ENCODE data around the gene STOX2.

The STOX2 gene

DNA sequence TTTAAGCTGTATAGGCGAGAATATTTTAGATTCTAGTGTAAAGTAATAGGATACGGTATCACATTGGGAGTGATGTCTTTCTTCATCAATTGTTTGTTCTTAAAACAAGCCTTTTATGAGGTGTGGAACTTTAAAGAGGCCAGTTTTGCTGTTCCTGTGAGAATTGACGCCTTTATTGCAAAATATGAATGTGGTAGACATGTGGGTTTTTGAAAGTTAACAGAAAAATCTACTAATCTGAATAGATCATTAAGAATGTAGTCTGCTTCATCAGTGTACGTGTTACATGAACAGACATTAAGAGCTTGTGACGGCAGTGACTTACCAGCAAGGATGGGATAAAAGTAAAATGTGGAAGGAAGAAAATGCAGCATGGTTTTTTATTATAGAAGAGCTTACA lies 63.8 kb downstream of the STOX2 start:
- TF ChIP-seq ZBTB7A (IDR thresholded peaks at IDR 0.05; ENCODE audit: low read depth) (no peak), CREB1 (IDR thresholded peaks at IDR 0.05; ENCODE audit: low read depth) (no peak), RAD21 (IDR thresholded peaks at IDR 0.05; ENCODE audit: low read depth) (no peak), FOXM1 (IDR thresholded peaks at IDR 0.05; ENCODE audit: borderline replicate concordance, low read depth) (no peak), TCF12 (IDR thresholded peaks at IDR 0.05; ENCODE audit: low read depth) (no peak), NFIC (IDR thresholded peaks at IDR 0.05) (no peak), EGR1 (IDR thresholded peaks at IDR 0.05) (no peak), TAF1 (IDR thresholded peaks at IDR 0.05; ENCODE audit: low read depth) (no peak), CEBPB (IDR thresholded peaks at IDR 0.05) (no peak), TEAD4 (IDR thresholded peaks at IDR 0.05) (no peak), EP300 (IDR thresholded peaks at IDR 0.05; ENCODE audit: borderline replicate concordance) (no peak), YY1 (IDR thresholded peaks at IDR 0.05; ENCODE audit: low read depth) (no peak)
- TF ChIP-seq, protein P1, sequence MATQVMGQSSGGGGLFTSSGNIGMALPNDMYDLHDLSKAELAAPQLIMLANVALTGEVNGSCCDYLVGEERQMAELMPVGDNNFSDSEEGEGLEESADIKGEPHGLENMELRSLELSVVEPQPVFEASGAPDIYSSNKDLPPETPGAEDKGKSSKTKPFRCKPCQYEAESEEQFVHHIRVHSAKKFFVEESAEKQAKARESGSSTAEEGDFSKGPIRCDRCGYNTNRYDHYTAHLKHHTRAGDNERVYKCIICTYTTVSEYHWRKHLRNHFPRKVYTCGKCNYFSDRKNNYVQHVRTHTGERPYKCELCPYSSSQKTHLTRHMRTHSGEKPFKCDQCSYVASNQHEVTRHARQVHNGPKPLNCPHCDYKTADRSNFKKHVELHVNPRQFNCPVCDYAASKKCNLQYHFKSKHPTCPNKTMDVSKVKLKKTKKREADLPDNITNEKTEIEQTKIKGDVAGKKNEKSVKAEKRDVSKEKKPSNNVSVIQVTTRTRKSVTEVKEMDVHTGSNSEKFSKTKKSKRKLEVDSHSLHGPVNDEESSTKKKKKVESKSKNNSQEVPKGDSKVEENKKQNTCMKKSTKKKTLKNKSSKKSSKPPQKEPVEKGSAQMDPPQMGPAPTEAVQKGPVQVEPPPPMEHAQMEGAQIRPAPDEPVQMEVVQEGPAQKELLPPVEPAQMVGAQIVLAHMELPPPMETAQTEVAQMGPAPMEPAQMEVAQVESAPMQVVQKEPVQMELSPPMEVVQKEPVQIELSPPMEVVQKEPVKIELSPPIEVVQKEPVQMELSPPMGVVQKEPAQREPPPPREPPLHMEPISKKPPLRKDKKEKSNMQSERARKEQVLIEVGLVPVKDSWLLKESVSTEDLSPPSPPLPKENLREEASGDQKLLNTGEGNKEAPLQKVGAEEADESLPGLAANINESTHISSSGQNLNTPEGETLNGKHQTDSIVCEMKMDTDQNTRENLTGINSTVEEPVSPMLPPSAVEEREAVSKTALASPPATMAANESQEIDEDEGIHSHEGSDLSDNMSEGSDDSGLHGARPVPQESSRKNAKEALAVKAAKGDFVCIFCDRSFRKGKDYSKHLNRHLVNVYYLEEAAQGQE (IDR thresholded peaks at IDR 0.05; ENCODE audit: low read depth), result no peak
- TF ChIP-seq, protein P2, sequence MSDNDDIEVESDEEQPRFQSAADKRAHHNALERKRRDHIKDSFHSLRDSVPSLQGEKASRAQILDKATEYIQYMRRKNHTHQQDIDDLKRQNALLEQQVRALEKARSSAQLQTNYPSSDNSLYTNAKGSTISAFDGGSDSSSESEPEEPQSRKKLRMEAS (IDR thresholded peaks at IDR 0.05), result no peak
- TF ChIP-seq, protein P3, sequence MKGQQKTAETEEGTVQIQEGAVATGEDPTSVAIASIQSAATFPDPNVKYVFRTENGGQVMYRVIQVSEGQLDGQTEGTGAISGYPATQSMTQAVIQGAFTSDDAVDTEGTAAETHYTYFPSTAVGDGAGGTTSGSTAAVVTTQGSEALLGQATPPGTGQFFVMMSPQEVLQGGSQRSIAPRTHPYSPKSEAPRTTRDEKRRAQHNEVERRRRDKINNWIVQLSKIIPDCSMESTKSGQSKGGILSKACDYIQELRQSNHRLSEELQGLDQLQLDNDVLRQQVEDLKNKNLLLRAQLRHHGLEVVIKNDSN (IDR thresholded peaks at IDR 0.05), result no peak

DNA sequence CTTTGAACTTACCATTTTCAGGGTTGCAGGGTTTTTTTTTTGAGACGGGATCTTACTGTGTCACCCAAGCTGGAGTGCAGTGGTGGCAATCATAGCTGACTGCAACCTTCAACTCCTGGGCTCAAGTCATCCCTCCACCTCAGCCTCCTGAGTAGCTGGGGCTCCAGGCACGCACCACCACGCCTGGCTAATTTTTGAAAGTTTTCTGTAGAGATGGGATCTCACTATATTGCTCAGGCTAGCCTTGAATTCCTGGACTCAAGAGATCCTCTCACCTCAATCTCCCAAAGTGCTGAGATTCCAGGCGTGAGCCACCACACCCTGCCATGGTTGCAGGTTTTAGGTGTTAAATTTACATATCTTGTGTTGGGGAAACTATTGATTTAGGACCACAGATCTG lies 64.5 kb downstream of the STOX2 start:
- TF ChIP-seq EP300 (IDR thresholded peaks at IDR 0.05; ENCODE audit: borderline replicate concordance) (no peak), TCF12 (IDR thresholded peaks at IDR 0.05; ENCODE audit: low read depth) (no peak), CREB1 (IDR thresholded peaks at IDR 0.05; ENCODE audit: low read depth) (no peak)

DNA sequence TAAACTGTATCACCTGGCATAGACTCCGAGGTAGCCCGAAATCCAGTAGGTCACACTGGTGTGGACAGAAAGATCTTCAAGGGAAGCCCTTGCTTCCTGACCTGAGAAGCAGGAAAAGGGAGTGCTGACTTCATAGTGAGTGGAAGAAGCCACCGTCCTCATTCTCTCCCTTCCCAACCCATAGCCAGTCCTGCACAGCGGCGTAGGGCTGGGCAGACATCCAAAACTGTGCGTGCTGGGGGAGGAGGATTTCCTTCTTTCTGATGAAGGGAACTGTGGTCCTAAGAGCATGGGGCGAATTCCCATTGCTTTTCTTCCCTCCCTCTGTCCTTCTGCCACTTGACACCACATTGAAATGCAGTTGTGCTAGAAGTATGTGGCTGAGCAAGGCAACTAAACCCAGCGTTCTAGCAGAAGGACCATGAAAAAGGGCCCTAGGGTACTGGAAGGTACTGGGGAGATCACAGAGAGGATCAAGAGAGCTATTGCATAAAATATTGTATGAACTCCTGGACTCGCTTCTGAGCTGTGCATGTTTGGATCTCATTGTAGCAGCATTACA lies 66.9 kb downstream of the STOX2 start:
- TF ChIP-seq CREB1 (IDR thresholded peaks at IDR 0.05; ENCODE audit: low read depth) (no peak), NFIC (IDR thresholded peaks at IDR 0.05) (peak; percentile 63)

DNA sequence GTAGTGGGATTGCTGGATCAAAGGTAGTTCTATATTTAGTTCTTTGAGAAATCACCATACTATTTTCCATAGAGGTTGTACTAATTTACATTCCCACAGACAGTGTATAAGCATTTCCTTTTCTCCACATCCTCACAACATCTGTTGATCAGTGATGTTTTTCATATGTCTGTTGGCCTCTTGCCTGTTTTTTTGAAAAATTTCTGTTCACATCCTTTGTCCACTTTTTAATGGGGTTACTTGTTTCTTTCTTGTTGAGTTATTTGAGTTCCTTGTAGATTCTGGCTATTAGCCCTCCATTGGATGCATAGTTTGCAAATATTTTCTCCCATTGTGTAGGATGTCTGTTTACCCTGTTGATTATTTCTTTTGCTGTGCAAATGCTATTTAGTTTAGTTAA lies 72.6 kb downstream of the STOX2 start:
- TF ChIP-seq CREB1 (IDR thresholded peaks at IDR 0.05; ENCODE audit: low read depth) (no peak), EP300 (IDR thresholded peaks at IDR 0.05; ENCODE audit: borderline replicate concordance) (no peak), FOXM1 (IDR thresholded peaks at IDR 0.05; ENCODE audit: borderline replicate concordance, low read depth) (no peak), CEBPB (IDR thresholded peaks at IDR 0.05) (no peak), NFIC (IDR thresholded peaks at IDR 0.05) (no peak), TEAD4 (IDR thresholded peaks at IDR 0.05) (no peak)

DNA sequence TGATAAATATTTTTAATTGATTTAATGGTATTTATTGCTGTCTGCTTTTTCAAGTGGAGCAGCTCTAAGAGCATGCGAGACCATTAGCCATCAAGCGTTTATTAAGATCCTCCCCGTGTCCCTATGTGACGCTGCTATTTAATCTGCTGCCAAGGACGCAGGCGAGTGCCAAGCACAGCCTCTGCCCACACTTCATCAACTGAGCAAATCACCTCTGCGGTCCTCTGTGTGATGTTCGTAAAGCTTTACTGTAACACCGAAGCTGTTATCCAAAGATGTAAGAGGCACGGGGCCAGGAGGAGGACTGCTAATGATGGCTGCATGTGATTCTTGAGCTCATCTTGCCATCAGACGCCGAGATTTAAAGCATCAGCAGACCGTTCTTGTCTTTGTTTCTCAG lies 79.5 kb downstream of the STOX2 start:
- TF ChIP-seq NFIC (IDR thresholded peaks at IDR 0.05) (no peak), CREB1 (IDR thresholded peaks at IDR 0.05; ENCODE audit: low read depth) (no peak), EGR1 (IDR thresholded peaks at IDR 0.05) (no peak), FOXM1 (IDR thresholded peaks at IDR 0.05; ENCODE audit: borderline replicate concordance, low read depth) (no peak), TEAD4 (IDR thresholded peaks at IDR 0.05) (no peak), CEBPB (IDR thresholded peaks at IDR 0.05) (no peak)
- TF ChIP-seq, protein P2 (IDR thresholded peaks at IDR 0.05), result no peak

DNA sequence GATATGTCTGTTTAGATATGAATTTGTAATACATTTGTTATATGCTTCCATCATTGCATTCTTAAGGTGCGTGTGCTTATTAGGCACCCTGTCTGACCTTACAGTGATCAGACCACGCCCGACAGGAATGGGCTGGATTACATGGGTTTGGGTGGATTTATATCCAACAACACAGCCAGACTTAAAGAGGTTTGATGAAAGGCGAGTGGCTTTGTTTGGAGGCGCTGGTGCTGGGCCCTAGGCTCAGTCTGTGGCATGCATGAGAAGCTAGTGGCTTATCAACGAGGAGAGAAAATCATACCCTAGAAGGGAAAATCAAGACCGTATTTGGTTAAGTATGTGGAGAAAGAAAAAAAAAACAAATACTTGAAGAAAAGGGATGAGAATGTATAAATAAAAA lies 80.7 kb downstream of the STOX2 start:
- TF ChIP-seq EP300 (IDR thresholded peaks at IDR 0.05; ENCODE audit: borderline replicate concordance) (no peak), FOXM1 (IDR thresholded peaks at IDR 0.05; ENCODE audit: borderline replicate concordance, low read depth) (no peak), ZBTB7A (IDR thresholded peaks at IDR 0.05; ENCODE audit: low read depth) (no peak), EGR1 (IDR thresholded peaks at IDR 0.05) (no peak), YY1 (IDR thresholded peaks at IDR 0.05; ENCODE audit: low read depth) (no peak), TCF12 (IDR thresholded peaks at IDR 0.05; ENCODE audit: low read depth) (no peak), TAF1 (IDR thresholded peaks at IDR 0.05; ENCODE audit: low read depth) (no peak), CEBPB (IDR thresholded peaks at IDR 0.05) (no peak)
- TF ChIP-seq, protein P1 (IDR thresholded peaks at IDR 0.05; ENCODE audit: low read depth), result no peak
- TF ChIP-seq, protein P3 (IDR thresholded peaks at IDR 0.05), result no peak

Measured in Ishikawa (cell line).